DOHH2 (cell line): Measurements from ENCODE around the gene LHFPL6.

ENCODE experiments used
- EZH2phosphoT487 ChIP-seq: fragments of 200-600 bp; sonication (generic); IDR thresholded peaks from 2 replicates; pipeline ENCODE4 v1.6.1; 2017; ENCODE audit warnings: borderline replicate concordance, mild to moderate bottlenecking, antibody characterized with exemption, low read length, moderate library complexity, mixed read lengths
- TF ChIP-seq, protein P1 (sequence below): fragments of 200-600 bp; sonication (generic); IDR thresholded peaks from one replicate; pipeline ENCODE4 v1.5.1; 2014; ENCODE audit warnings: antibody characterized with exemption, mild to moderate bottlenecking, low read depth, low read length; ENCODE audit not compliant: poor library complexity, severe bottlenecking

DNA sequence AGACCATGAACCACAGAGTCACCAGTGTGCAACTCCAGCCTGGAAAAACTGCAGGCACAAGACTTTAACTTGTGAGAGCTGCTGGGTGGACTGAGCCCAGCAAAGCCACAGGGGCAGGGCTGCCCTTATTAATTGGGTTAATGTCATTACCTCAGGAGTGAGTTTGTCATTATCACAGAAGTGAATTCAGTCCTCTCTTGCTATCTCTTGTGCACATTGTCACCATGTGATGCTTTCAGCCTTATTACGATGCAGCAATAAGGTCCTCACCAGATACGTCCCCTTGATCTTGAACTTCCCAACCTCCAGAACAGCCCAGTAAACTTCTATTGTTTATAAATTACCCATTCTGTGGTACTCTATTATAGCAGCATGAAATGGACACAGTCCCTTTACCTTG, 158.1 kb downstream of the LHFPL6 start:
- TF ChIP-seq, protein P1, sequence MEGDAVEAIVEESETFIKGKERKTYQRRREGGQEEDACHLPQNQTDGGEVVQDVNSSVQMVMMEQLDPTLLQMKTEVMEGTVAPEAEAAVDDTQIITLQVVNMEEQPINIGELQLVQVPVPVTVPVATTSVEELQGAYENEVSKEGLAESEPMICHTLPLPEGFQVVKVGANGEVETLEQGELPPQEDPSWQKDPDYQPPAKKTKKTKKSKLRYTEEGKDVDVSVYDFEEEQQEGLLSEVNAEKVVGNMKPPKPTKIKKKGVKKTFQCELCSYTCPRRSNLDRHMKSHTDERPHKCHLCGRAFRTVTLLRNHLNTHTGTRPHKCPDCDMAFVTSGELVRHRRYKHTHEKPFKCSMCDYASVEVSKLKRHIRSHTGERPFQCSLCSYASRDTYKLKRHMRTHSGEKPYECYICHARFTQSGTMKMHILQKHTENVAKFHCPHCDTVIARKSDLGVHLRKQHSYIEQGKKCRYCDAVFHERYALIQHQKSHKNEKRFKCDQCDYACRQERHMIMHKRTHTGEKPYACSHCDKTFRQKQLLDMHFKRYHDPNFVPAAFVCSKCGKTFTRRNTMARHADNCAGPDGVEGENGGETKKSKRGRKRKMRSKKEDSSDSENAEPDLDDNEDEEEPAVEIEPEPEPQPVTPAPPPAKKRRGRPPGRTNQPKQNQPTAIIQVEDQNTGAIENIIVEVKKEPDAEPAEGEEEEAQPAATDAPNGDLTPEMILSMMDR, result no peak
- no peak for TF ChIP-seq EZH2phosphoT487
